Neutrophil (primary cell): ENCODE data around the gene MYLIP.

Experiments
- H3K27ac ChIP-seq: fragments of 200-600 bp; sonication (generic); 2 replicates; pipeline ENCODE4 v1.5.1; 2016; ENCODE audit warnings: mild to moderate bottlenecking, moderate library complexity
- H3K27me3 ChIP-seq: fragments of 200-600 bp; sonication (generic); 2 replicates; pipeline ENCODE4 v1.6.0; 2016; ENCODE audit warnings: mild to moderate bottlenecking
- H3K36me3 ChIP-seq: fragments of 200-600 bp; sonication (generic); 2 replicates; pipeline ENCODE4 v1.5.1; 2017
- H3K4me1 ChIP-seq, 2 experiments: fragments of 200-600 bp in 1 of 2; sonication (generic) in 1 of 2; 1 replicate in 1 of 2; 2 replicates in 1 of 2; pipeline versions ENCODE4 v1.5.1 to v1.6.1; 2013 to 2016; ENCODE audit warnings: low read depth in 1 of 2, low read length in 1 of 2, mild to moderate bottlenecking in 1 of 2, moderate library complexity in 1 of 2; ENCODE audit not compliant: control insufficient read depth in 1 of 2, insufficient read depth in 1 of 2
- H3K4me3 ChIP-seq, 2 experiments: fragments of 200-600 bp in 1 of 2; sonication (generic) in 1 of 2; 1 replicate in 1 of 2; 2 replicates in 1 of 2; pipeline ENCODE4 v1.5.1; 2013 to 2016; ENCODE audit warnings: low read depth in 1 of 2, low read length in 1 of 2, mild to moderate bottlenecking in 1 of 2, moderate library complexity in 1 of 2
- H3K9me3 ChIP-seq: fragments of 200-600 bp; sonication (generic); 2 replicates; pipeline ENCODE4 v1.5.1; 2016
- CTCF ChIP-seq: fragments of 200-600 bp; sonication (generic); IDR thresholded peaks from 2 replicates; pipeline ENCODE4 v1.5.1; 2016; ENCODE audit warnings: antibody characterized with exemption

The MYLIP gene

GRCh38 chr6:16090920-16091319 lies 38.0 kb upstream of the MYLIP start:
- Histone ChIP-seq H3K4me1 (peaks cover 7 to 14% of the 10 kb centered on the region in 2 experiments), H3K27ac (no peak overlapping the region), H3K4me3 (no peak overlapping the region), H3K9me3 (no peaks in the 10 kb centered on the region), H3K27me3 (no peaks in the 10 kb centered on the region), H3K36me3 (no peaks in the 10 kb centered on the region)
- TF ChIP-seq CTCF: no peak

GRCh38 chr6:16092140-16092539 lies 36.7 kb upstream of the MYLIP start:
- Histone ChIP-seq H3K36me3 (no peaks in the 10 kb centered on the region), H3K4me3 (no peak overlapping the region), H3K9me3 (no peaks in the 10 kb centered on the region), H3K4me1 (peaks cover 7 to 14% of the 10 kb centered on the region in 2 experiments), H3K27me3 (no peaks in the 10 kb centered on the region), H3K27ac (no peak overlapping the region)
- TF ChIP-seq CTCF: no peak

- TF ChIP-seq CTCF: no peak
- no peak overlapping the region for H3K4me3 ChIP-seq
- H3K27me3 ChIP-seq: no peaks in the 10 kb centered on the region
- no peaks in the 10 kb centered on the region for H3K9me3 ChIP-seq
- H3K36me3 ChIP-seq: no peaks in the 10 kb centered on the region
- H3K27ac ChIP-seq: no peak overlapping the region
- peaks cover 7 to 14% of the 10 kb centered on the region in 2 experiments for H3K4me1 ChIP-seq
These were observed 35.9 kb upstream of the MYLIP start for GRCh38 chr6:16092990-16093389.

- H3K4me3 ChIP-seq: no peak overlapping the region
- no peaks in the 10 kb centered on the region for H3K27me3 ChIP-seq
- no peak for TF ChIP-seq CTCF
- H3K9me3 ChIP-seq: no peaks in the 10 kb centered on the region
- no peaks in the 10 kb centered on the region for H3K36me3 ChIP-seq
- H3K27ac ChIP-seq: no peak overlapping the region
- peaks cover 7 to 14% of the 10 kb centered on the region in 2 experiments for H3K4me1 ChIP-seq
These were observed 33.7 kb upstream of the MYLIP start for GRCh38 chr6:16095180-16095579.

DNA sequence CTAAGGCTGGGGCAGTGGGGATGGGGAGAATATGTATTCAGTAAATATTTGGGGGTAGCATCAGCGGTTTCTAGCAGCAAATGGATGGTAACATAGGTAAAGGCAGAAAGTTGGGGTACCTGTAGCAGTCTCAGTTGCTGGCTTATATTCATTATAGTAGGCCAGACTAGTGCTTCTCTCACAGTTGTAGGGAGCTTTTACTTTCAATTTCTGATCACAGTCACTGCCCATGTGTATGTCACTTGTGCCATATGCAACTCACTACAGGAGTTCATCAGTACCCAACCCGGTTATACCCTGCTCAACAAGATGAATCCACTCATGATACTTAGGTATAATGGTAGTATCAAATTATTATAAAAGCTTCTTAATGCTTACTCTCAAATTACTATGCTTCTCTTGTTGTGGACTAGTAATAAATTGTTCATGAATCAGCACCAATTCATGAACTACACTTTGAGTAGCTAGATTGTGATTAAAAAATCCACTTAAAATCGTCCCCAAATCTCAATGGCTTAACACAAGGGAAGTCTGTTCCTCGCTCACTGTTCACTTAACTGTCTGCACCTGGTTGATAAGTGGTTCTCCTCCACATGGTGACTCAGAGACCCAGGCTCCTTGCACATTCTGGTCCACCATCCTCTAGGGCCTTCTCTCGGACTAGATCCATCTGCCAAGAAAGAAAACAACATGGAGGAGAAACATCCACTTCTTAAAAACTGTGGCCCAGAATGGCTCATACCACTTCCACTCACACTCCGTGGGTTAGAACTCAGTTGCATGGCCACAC lies 31.3 kb upstream of the MYLIP start:
- TF ChIP-seq CTCF: no peak
- H3K9me3 ChIP-seq: no peaks in the 10 kb centered on the region
- no peak overlapping the region for H3K27ac ChIP-seq
- peaks cover 0 to 7% of the 10 kb centered on the region in 2 experiments for H3K4me1 ChIP-seq
- H3K4me3 ChIP-seq: no peak overlapping the region
- H3K36me3 ChIP-seq: no peaks in the 10 kb centered on the region
- no peaks in the 10 kb centered on the region for H3K27me3 ChIP-seq
